ENCODE measurements around the gene ZBTB20.

DNA sequence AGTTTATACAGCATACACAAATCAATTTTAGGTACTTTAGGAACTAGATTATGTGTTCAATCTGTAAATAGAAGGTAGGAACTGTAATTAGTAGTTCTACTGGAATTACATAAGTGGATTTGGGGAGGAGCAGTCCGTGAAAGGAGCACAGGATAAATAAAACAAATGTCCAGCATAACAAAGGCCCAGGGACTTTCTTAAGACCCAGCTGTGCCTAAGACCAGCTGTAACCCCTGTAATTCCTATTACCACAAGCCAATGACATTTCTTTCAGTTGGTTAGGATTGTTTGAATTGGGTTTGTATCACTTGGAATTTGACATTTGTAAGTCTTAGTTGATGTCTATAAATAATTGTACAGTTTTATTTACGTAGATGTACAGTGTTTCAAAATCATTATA lies 4.8 kb upstream of the ZBTB20 start:
- TF ChIP-seq, protein P1, sequence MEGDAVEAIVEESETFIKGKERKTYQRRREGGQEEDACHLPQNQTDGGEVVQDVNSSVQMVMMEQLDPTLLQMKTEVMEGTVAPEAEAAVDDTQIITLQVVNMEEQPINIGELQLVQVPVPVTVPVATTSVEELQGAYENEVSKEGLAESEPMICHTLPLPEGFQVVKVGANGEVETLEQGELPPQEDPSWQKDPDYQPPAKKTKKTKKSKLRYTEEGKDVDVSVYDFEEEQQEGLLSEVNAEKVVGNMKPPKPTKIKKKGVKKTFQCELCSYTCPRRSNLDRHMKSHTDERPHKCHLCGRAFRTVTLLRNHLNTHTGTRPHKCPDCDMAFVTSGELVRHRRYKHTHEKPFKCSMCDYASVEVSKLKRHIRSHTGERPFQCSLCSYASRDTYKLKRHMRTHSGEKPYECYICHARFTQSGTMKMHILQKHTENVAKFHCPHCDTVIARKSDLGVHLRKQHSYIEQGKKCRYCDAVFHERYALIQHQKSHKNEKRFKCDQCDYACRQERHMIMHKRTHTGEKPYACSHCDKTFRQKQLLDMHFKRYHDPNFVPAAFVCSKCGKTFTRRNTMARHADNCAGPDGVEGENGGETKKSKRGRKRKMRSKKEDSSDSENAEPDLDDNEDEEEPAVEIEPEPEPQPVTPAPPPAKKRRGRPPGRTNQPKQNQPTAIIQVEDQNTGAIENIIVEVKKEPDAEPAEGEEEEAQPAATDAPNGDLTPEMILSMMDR (IDR thresholded peaks at IDR 0.05; ENCODE audit: poor library complexity, severe bottlenecking) = no peak
- TF ChIP-seq TAF1 (IDR thresholded peaks at IDR 0.05; ENCODE audit: low read depth) = no peak

Measured in neural cell (in vitro differentiated cells).